Measurements from ENCODE around the gene TTLL13.

Gene TTLL13, protein sequence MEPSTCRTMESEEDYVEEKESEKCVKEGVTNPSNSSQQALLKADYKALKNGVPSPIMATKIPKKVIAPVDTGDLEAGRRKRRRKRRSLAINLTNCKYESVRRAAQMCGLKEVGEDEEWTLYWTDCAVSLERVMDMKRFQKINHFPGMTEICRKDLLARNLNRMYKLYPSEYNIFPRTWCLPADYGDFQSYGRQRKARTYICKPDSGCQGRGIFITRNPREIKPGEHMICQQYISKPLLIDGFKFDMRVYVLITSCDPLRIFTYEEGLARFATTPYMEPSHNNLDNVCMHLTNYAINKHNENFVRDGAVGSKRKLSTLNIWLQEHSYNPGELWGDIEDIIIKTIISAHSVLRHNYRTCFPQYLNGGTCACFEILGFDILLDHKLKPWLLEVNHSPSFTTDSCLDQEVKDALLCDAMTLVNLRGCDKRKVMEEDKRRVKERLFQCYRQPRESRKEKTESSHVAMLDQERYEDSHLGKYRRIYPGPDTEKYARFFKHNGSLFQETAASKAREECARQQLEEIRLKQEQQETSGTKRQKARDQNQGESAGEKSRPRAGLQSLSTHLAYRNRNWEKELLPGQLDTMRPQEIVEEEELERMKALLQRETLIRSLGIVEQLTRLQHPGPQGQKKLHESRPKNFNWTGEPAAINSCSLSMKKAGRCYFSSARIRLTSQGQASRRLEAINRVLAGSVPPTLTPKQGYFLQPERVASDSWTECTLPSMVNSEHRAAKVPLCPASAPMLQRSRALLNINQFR

DNA sequence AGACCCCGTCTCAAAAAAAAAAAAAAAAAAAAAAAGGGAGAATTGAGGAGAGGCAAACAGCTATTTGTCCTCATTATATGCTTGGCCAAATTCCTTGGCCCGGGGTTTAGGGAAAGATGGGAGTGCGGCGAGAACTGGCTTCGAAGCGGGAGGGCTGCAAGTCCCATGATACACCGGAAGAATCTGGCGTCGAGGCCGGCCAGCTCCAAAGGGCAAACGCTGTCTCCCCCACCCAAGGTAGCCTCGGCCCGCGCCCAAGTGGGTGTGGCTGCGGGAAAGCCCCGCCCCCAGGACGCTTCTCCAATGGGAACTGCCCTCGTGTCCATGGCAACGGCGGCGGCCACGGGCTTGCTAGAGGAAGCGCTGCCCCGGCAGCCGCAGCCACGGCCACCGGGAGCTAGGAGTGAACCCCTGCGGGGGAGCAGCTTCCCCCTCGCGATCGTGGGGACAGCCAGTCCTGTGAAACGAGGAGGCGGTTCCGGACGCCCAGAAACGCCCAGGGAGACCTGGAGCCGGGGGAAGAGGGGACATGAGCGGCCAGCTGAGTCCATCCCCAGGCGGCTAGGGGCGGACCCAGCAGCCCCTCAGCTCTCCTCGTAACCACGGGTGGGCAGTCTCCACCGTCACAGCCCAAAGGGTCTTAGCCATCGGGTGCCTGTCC lies at the start of gene TTLL13:
TTLL13 (plus strand) TSS at position 354 of the 661 bp plus-strand sequence. CDS start 1,075 bp downstream, outside the sequence.
- peak; percentile 63 to 85 (median 76) for DNase-seq (ENCODE audit: low read depth in 2 of 3, low spot score in 1 of 3)

DNA sequence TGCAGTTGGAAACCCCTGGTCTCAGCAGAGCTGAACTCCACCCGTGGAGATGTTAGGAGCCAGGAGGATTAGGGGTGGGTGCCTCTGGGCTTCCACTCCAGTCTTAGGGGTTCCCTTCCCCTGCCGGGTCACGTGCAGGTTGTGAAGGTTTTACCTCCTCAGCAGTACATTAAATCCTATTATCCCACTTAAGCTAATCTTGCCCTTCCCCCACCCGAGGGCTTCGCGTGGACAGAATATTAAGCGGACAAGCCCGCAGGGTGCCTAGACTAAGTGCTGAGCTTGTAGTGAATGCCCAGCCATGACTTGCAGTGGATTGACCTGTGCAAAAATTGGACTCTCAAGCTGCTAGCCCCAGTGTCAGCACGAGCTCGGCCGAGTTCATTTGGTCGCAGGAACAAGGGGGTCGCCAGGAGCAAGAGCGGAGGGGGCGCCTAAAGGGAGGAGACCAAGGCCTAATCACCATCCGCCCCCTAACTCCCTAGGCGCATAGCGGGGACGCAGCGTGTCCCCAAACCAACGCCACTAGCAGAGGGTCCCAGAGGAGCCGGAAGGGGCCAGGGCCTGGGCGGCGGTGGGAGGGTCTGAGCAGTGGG lies 48.7 kb upstream of the TTLL13 start:
- no peak for DNase-seq (ENCODE audit: low read depth in 2 of 3, low spot score in 1 of 3)

DNA sequence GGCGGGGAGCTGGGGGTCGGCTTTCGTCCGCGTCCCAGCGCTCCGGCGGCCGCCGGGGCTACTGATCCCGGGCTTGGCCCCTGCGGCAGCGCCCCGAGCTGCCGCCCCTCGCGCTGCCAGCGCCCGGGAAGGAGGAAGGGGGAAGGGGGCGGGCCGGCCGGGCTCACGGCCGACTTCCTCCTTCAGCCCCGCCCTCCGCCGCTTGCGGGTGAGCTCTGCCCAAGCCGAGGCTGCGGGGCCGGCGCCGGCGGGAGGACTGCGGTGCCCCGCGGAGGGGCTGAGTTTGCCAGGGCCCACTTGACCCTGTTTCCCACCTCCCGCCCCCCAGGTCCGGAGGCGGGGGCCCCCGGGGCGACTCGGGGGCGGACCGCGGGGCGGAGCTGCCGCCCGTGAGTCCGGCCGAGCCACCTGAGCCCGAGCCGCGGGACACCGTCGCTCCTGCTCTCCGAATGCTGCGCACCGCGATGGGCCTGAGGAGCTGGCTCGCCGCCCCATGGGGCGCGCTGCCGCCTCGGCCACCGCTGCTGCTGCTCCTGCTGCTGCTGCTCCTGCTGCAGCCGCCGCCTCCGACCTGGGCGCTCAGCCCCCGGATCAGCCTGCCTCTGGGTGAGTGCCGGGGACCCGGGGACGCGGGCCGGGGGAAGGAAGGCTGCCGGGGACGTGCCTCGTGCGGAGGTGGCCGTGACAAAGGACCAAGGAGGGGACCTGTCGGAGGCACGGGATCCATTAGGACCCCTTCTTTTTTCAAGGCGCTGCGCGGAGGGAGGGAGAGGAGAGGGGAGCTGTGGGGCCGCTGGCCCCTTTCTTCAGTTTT lies 48.0 kb upstream of the TTLL13 start, which contains the start of gene SEMA4B:
SEMA4B (plus strand) TSS at position 201 of the 814 bp plus-strand sequence; CDS start at position 450, 249 bp downstream.
- DNase-seq (ENCODE audit: low read depth in 2 of 3, low spot score in 1 of 3): peak; percentile 26 to 72 (median 44)

DNA sequence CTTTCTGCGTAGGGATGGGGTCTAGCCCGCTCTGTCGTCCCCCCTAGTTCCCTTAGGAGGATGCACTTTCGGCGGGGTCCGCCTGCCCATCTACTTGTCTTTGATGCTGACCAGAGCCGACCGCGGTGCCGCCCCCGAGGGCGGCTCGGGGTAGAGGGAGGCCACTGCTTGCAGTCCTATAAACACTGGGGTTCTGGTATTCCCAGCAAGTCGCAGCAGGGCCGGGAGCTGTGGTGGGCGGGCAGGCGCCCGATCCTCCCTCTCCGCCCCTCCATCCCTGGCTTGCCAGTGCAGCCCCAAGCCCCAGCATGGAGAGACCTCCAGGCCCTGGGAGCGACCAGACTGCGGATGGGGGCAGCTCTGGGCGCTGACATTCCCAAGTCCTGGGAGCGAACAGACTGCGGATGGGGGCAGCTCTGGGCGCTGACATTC lies 47.4 kb upstream of the TTLL13 start:
- DNase-seq (ENCODE audit: low read depth in 2 of 3, low spot score in 1 of 3): no peak

DNA sequence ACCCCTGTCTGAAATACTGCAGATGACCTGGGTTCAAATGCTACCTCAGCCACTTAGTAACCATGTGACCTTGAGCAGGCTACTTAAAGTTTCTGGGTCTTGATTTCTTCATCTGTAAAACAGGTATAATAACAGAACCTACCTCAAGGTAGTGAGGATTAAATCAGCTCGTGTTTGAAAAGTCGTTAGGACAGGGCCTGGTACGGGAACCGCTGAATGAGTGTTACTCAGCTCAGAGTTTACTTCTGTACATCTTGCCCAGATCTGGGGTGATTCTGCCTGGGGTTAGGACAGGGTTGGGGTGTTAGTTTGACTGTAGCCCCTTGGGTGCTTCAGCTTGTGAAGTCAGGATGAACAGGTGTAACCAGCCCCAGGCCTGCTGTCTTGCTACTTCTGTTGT lies 46.4 kb upstream of the TTLL13 start:
- no peak for DNase-seq (ENCODE audit: low read depth in 2 of 3, low spot score in 1 of 3)

DNA sequence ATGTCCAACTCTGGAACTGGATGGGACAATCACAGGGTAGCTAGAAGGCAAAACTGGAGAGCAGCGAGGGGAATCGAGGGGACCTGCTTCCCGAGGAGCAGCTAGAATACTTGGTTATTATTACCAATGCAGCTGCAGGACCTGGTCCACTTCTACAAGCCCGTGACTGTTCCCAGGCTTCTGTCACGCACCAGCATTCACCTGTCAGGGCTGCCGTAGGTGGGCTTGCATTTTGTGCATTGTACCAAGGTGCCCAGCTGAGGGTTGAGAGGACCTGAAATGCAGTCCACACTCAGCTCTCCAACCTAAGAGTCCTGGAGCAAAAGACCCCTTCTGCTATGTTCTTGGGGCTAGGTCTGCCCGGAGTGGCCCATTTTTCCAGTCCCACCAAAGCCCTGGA lies 45.9 kb upstream of the TTLL13 start:
- no peak for DNase-seq (ENCODE audit: low read depth in 2 of 3, low spot score in 1 of 3)

DNA sequence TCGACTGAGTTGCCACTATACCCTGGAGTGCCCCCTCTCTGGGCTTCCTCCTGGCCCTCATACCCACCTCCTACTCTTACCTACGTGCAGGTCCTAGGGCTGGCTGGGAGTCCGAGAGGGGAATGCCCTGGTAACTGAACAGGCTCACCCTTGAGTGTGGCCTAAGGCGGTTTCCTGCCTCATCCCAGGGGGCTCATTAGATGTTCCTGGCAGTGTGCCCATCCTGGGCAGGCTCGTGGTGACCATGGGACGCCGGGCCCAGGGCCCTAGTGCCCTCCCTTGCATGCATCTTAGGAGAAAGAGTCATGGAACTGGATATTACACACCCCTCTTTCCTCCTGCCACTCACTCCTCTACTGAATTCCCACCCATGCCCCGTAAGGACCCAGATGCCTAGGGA lies 45.4 kb upstream of the TTLL13 start:
- no peak for DNase-seq (ENCODE audit: low read depth in 2 of 3, low spot score in 1 of 3)

DNA sequence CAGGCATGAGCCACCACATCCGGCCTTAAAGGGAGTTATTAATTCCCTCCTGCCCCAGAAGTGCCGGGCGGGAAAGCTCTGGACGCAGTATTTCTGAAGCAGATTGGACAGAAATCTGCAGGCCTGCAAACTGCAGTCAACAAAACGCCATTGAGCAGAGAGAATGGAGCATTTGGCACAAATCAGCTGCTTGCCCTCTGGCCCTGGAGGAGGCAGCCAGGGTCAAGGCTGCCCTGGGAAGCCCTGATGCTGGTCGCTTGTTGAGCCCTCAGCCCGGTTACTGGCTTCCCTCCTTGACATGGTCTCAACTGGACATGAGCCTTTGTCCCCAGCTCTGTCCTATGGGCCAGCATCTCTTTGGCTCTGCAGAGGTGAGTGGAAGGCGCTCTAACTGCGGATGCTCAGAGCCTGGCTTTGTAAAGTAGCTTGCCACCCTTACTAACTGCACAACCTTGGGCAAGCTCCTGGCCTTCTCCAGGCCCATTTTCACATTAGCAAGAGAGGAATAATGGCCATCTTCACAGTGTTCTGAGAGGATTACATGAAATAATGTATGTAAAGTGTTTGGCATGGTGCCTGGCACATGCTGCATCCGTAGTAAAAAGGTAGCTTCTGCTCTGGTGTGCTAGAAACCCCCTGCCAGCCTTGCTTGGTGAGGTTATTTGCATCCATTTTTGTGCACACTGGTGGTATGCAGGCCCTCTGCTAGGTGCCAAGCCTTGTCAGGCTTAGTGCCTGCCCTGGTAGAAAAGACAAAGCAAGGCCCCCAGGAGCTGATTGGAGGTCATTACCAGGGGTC lies 44.1 kb upstream of the TTLL13 start:
- DNase-seq (ENCODE audit: low read depth in 2 of 3, low spot score in 1 of 3): no peak

DNA sequence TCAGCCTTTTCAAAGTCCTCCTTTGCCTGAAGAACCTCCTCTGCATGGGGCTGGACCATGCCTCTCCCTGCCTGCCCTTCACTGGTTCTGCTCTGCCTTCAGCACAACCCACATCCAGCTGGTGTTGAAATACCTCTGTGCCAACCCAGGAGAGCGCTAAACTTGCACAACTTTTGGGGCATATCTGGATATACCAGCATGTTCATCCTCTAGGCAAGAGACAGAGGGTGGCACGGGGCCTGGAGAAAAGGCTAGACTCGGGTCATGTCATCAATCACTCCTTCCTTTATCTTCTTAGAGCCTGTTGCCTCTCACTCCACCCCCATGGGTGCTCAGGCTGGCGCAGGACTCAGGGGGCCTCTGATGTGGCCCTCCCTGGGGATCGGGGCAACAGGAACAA lies 43.5 kb upstream of the TTLL13 start:
- DNase-seq (ENCODE audit: low read depth in 2 of 3, low spot score in 1 of 3): no peak

DNA sequence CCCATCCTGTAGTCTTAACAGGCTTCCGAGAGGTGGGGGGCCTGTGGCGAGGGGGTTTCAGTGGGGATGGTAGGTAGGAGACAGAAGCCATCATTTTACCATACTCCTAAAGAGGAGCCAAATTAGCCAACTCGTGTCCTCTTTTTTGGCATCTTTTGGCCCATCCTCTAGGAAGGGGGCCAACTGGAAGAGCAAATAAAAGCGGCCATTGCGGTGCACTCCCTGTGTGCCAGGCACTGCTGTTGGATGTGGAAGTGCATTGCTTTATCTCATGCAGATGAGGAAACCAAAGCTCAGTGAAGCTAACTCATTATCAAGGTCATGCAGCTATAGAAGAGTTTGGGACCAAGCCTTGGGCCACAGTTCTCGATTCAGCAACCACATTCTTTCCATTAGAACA lies 42.1 kb upstream of the TTLL13 start:
- DNase-seq (ENCODE audit: low read depth in 2 of 3, low spot score in 1 of 3): no peak

DNA sequence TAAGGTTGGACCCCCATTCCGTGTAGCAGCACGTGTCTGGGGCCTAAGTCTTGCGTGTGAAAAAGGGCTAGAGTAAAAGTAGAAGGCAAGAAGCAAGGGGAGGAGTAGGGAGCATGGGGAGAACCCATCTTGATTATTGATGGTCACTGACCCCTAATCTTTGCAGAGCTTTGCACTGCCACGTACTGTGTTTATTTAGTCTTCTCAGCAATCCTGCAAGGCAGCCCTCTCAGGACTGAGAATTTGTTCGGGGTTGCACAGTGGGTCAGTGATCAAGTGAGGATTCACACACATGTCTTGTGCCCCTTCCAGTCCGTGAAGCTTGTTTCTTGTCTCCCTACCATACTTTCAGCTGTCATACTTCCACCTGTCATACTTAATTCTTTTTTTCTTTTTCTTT lies 41.0 kb upstream of the TTLL13 start:
- DNase-seq (ENCODE audit: low read depth in 2 of 3, low spot score in 1 of 3): no peak

DNA sequence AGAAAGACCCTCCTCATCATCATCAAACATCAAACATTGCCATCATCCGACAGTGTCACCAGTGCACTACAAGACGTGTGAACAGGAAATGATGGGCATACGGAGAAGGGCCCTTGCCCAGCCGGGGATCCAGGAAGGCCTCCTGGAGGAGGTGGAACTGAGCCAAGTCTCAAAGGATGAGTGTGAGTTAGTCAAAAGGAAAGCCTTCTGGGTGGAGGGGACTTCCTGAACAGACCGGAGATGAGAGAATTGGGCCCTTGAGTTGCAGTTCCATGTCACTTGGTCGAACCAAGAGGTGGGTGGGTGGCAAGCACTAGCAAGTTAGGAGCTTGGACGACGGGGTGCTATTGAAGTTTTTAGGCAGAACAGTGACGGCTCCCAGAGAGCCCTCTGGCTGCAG lies 39.8 kb upstream of the TTLL13 start:
- DNase-seq (ENCODE audit: low read depth in 2 of 3, low spot score in 1 of 3): peak in 1 of 3 donors; percentile 32

DNA sequence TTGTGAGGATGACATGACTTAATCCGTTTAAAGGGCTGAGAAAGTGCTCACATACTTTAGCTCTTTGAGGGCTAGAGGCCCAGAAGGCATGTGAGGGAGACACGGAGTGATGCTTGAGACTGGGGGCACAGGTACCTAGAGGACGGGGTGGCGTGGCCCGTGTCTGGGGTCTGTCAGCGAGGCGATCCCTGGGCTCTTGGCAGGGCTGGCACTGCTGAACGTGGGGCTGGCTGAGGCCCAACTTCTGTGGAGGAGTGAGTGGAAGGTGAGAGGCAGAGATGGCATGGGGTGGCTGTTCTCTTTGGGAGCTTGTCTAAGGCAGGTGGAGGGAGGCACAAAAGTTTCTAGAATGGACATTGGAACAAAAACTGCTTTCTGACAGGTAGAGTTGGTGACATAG lies 38.8 kb upstream of the TTLL13 start:
- DNase-seq (ENCODE audit: low read depth in 2 of 3, low spot score in 1 of 3): no peak

DNA sequence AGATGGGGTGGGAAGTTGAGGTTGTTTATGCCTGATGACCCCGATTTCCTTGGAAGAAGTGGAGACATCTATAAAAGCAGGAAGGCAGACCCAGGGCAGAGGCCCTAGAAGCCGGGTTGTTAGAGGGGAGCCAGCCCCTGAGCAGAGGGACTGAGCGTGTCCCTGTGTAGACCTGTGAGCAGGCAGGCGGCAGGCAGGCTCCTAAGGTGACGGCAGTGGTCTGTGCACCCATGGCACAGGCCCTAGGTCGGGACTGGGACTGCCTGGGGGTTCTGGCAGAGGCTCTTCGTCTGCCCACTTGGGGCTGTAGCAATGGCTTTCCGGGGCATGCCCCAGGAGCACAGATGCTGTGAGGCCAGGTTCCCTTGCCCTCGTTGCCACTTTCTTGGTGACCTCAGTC lies 38.3 kb upstream of the TTLL13 start:
- DNase-seq (ENCODE audit: low read depth in 2 of 3, low spot score in 1 of 3): no peak

DNA sequence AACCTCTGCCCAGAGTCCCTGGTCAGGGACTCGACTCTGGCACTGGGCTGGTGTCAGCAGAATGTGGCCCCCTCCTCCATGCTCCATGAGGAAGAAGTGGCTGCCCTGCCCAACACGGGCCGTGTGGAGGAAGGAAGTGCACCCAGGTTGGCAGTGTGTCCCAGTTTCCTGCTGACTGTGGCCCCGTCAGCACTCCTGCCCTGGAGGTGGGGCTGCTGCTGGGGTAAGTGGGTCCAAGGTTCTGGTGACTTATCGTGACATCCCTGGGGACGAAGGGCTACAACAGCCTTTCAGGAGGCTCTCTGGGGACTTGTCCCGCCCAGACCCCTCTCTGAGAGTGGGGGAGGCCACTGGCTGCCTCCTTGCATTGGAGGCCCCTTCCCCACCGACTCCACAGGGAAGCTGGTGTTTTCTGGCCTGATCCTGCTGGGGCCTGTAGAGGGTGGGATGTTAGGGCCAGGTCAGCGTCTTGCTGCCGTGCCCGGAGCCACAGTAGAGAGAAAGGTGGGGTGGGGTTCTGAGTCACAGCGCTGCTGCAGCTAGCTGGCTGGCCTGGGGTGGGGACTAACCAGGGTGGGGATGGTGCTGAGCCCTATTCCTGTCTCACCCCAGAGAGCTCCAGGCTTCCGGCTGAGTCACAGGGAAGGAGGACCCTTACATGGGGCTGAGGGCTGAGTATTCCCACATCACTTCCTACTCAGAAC lies 37.8 kb upstream of the TTLL13 start:
- DNase-seq (ENCODE audit: low read depth in 2 of 3, low spot score in 1 of 3): no peak

DNA sequence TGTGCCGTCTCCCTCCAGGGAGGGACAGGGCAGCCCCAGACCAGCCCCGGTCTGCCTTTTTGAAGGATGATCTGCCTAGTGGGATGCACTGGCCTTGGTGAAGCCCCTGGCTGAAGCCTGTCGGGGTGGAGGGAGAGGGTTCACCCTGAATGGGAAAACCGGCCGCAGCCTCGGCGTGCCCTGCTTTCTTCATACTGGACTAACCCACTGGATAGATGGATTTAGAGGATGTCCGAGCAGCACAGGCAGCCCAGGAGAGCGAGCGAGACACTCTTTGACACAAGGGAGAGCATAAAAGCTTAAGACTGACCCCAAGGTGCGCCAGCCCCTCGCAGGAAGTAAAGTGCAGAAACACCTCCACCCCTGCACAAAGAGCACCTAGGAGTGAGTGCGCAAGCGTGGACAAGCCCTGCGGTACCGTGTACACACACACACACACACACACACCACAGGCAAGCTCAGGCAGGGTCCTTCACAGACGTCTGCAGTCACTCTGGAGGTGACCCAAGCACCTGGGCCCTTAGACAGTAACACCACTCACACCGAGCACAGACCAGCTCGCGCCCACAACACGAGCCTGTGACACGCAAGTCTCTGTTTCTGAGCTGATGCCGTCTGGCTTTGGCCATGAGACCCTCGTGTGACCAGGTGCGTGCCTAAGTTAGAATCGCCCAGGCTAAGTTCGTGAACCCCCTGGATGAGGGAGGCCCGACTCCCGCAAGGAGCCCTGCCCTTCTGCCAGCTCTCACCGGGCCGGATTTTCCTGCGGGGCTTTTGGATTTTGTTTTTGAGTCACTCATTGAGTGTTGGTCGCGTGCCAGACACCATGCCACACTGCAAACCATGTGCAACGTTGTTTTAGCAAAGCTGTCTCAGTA lies 36.9 kb upstream of the TTLL13 start:
- DNase-seq (ENCODE audit: low read depth in 2 of 3, low spot score in 1 of 3): no peak

DNA sequence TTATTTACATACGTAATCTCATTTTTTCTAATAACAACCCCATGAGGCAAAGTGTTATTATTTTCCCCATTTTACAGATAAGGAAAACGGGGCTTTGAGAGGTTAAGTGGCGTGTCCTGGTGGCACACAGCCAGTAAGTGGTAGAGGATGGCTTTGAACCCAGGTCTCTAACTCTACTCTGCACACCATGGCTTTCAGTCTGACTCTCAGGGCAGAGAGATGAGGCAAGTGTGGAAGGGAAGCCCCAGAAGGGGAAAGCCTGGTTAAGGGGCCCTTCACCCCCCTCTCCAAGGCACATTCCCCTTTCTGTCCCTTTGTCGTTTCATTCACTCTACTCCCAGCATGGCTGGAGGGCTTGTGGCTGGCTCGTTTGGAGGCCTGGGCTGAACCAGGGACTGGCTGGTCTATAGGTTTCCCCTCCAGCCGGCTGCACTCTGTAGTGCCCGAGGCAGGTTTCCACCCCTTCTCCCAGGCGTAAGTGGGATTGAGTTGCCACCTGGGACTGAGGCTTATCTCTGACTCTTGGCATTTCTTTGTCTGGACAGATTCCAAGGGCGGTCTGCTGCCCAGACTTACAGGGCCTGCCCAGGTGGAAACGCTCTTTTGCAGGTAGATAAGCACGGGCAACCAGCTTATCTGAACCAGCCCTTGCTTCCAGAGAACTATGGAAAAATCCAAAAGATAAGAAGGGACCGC lies 36.1 kb upstream of the TTLL13 start:
- DNase-seq (ENCODE audit: low read depth in 2 of 3, low spot score in 1 of 3): no peak

DNA sequence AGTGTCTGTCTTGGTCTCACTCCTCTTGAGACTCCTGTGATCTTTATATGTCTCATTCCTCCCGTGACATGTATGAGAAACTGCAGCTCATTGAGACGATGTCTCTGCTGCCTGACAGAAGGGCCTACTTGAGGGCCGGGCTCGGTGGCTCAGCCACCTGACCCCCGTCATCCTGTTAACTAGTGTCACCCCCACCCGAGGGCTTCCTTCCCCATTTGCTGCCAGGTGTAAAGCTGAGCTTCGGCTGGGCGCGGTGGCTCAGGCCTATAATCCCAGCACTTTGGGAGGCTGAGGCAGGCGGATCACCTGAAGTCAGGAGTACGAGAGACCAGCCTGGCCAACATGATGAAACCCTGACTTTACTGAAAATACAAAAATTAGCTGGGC lies 35.5 kb upstream of the TTLL13 start:
- DNase-seq (ENCODE audit: low read depth in 2 of 3, low spot score in 1 of 3): no peak

All from stimulated activated CD4-positive, alpha-beta T cell treated with anti-CD3 and anti-CD28 coated beads, Interleukin-12 subunit alpha, Interleukin-12 subunit beta, amount 100 ng/mL, for 48 hours (primary cell).